HG02884 (cell line): ENCODE measurements around the gene DSEL.
A peak's percentile ranks its signal among the peaks of the same experiment; 100 is the strongest.

Source experiments
- ATAC-seq: cut with Tn5 transposase; IDR thresholded peaks from one replicate; pipeline ENCODE4 v1.9.1; 2021; ENCODE audit warnings: mild to moderate bottlenecking, moderate library complexity; ENCODE audit not compliant: unreplicated experiment

The DSEL gene

GRCh38 chr18:67516539-67517443, at the start of gene DSEL:
Gene DSEL, minus strand, starts transcription at chr18:67516720. Its CDS starts 2,112 bp downstream, at chr18:67514608.
- peak; percentile 96 for ATAC-seq

GRCh38 chr18:67553437-67553836, 36.9 kb upstream of the DSEL start:
- ATAC-seq = no peak

- ATAC-seq = no peak
Measured at GRCh38 chr18:67550872-67551520, 34.5 kb upstream of the DSEL start.

- ATAC-seq = no peak
Measured at GRCh38 chr18:67549946-67550345, 33.4 kb upstream of the DSEL start.

- no peak for ATAC-seq
Measured at GRCh38 chr18:67545681-67546080, 29.2 kb upstream of the DSEL start.

DNA sequence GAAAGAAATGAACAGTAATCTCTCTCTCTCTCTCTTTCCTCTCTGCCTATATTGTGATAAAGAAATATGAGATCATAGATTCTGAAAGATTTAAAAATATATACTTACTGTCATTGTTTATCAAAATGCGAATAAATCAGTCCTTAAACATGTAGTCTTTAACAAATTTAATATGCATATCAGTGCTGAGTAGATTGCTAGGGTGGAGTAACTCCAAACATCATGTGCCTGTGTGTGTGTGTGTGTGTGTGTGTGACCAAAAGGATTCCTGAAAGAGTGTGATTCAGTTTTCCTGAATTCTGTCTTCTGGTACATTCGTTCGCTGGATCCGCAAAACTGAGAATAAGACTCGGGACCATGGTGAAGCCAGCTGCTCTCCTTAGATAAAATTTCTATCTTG, 24.0 kb upstream of the DSEL start:
- ATAC-seq = no peak

- ATAC-seq = no peak
Measured at GRCh38 chr18:67531929-67532328, 15.4 kb upstream of the DSEL start.

- no peak for ATAC-seq
Measured at GRCh38 chr18:67525328-67526099, 9.0 kb upstream of the DSEL start.

GRCh38 chr18:67520351-67520921, 3.9 kb upstream of the DSEL start:
- ATAC-seq = no peak

DNA sequence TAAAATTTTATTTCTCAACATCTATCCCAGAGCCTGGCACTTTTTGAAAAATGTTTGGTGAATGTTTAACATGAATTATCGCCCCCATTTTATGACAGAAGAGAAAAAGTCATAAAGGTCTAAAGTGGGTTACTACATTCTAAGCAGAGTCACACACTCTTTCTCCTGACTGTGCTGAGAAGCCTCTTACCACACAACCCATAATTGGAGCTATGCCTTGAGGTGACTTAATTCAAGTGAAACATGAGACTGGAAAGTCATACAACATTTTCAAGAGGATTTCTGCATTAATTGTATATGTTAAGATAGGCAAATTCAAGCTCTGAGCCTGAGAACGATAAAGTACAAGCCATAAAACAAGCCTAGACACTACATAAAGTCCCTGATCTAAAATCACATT, 3.1 kb upstream of the DSEL start:
- ATAC-seq = no peak

DNA sequence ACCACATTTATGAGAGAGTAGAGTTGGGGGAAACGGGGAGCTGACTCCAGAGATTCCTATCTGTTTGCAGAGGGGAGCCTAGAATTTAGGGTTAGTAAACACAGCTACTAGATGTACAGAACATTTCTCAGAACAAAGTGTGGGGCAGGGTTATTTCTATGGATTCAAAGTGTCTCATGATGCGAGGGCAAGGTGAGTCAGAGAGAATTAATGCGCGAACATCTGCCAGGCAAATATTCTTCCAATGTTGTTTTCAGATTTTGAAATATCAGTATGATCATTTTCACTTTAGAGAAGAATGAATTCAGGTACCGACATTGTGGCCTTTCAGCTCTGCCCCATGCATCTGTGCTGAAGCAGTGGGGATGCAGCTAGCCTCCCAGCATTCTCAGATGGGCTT, 2.0 kb upstream of the DSEL start:
- no peak for ATAC-seq

DNA sequence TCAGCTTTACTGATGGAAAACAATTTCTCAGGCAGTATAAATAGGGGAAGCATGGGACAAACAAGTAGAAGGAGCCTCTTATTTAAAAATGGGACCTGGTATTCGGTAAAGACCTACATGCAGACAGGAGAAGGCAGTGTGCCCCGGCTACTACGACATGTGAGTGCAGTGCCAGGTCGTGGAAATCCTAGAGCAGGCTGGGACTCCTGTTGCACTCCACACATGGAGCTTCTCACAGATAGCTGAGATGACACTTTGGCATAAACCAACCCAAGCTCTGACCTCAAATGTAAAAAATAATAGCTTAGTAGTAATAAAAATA, 885 bp upstream of the DSEL start:
- ATAC-seq = no peak

DNA sequence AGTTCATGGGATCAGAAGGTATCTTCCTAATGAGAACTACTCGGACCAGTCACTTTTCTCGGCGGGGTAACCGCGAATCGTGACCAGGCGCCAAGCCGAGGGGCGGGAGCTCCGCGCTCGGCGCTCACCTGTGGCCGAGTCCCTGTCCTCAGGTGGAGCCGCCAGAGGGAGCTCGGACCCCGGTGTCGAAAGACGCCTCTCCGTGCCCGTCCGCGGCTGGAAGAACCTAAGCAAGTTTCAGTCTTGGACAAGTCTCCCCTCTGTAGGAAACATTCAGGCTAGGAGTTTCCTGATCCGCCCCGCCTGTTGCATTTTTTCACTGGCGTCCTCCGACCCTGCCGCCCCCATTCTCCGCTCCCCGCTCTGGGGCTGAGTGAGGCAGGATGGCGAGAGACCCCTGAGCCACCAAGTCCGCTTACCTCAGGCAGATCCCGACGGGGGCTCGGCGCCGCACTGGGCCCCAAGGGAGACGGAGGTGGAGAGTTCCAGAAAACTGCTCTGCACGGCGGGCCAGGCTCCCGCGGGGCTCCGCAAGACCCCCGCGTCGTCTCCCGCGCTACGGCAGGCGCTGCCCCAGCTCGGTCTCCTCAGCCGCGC, 480 bp downstream of the DSEL start:
- ATAC-seq = peak; percentile 27

DNA sequence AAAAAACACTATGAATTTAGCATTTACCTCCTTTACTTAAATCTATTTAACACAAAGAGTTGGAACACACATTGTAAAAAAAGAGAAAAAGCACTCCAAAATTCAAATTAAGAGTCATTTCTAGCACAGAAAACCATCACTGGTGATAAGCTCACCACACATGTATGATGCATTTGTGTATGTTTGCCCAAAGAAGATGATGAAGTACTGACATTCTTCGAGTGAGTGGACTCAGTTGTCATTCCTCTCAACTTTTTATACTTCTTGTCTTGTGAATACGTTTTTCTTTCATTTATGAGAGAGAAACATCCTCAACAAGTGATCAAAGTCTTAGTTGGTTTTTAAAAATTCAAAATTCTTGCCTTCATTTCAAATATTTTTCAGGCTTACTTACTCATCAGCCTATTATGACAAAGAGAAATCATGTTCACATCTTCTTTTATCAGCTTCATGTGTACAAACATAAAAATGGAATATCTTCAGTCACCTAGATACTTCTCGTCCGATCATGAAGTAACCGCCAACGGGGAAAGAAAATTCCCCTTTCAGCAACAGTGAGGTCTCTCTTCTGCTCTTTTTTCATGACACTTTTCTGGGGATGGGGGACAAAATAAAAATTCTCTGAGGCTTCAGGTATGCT, 1.5 kb downstream of the DSEL start:
- no peak for ATAC-seq

DNA sequence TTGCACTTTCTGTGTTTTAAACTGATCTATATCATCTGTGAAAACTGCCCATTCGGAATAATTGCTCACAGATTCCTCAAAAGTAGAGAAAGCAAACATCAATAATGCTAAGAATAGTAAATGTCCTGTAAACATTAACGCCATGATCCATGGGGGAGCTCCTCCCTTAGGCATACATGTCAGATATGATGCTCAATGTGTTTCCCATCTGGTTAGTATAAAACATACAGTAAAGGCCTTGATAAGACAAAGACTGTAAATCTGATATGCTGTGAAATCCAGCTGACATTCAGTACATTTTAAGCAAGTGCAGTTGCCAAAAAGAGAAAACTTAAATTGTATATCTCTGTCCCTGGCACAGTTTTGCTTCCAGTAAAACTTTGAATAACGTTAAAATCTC, 2.1 kb downstream of the DSEL start:
- no peak for ATAC-seq

GRCh38 chr18:67513280-67513679, 3.2 kb downstream of the DSEL start:
- no peak for ATAC-seq

- no peak for ATAC-seq
Measured at GRCh38 chr18:67511840-67512239, 4.7 kb downstream of the DSEL start.

GRCh38 chr18:67510831-67511230, 5.7 kb downstream of the DSEL start:
- no peak for ATAC-seq

GRCh38 chr18:67509741-67510391, 6.7 kb downstream of the DSEL start:
- no peak for ATAC-seq

GRCh38 chr18:67508146-67508545, 8.4 kb downstream of the DSEL start:
- no peak for ATAC-seq
